Measurements from ENCODE around the gene SSX3. TPM values are rescaled to one million over a fixed set of nuclear protein-coding genes. Genes with fewer than 3 reads are reported as not detected.
A peak's percentile ranks its signal among the peaks of the same experiment; 100 is the strongest.

The SSX3 gene
- total and polyA plus RNA-seq, 2 of the 4 experiments (the other 2 are of a cell fraction): not detected

DNA sequence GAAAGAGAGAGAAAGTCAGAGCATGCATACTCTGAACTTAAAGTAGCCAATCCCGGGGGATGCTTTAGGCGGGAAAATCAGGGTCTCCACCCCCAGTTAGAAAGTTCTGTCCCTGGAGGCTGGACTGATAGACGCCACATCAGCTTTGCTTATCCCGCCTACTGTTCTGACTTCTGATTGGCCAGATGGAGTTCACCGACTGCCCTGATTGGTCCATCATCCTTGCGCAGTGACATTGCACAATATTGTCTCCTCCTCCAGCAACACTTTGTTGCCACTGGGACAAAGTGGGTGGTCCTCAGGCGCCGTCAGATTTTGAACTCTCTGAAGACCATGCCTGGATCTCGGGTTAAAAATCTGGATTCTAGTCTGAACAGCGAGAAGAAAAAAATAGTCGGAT, 50.3 kb downstream of the SSX3 start:
- Histone ChIP-seq H4K20me1 (ENCODE audit: insufficient read depth, low read length) (no peaks in the 10 kb centered on the region), H3K4me2 (ENCODE audit: low read depth, low read length) (no peak overlapping the region), H3K79me1 (ENCODE audit: low read depth in 1 of 2, low read length in 2 of 2) (no peaks in the 10 kb centered on the region), H2AK9ac (replicated peaks; ENCODE audit: low read depth, low read length, poor library complexity) (no peak overlapping the region), H3K36me3 (ENCODE audit: control insufficient read depth, insufficient read depth, low read length) (no peaks in the 10 kb centered on the region), H3K56ac (ENCODE audit: extremely low read depth, insufficient read depth, low read length) (no peak overlapping the region), H3K9me3 (ENCODE audit: control insufficient read depth, insufficient read depth, low read length) (no peaks in the 10 kb centered on the region), H3K4me1 (ENCODE audit: control insufficient read depth, insufficient read depth, low read length) (no peaks in the 10 kb centered on the region), H3K27ac (ENCODE audit: insufficient read depth, low read length) (no peak overlapping the region), H2BK120ac (ENCODE audit: low read depth, low read length) (no peak overlapping the region), H3K14ac (replicated peaks; ENCODE audit: low read depth, low read length) (no peak overlapping the region), H4K8ac (ENCODE audit: low read depth in 2 of 2, low read length in 2 of 2) (no peak overlapping the region), H3K27me3 (ENCODE audit: control insufficient read depth, insufficient read depth, low read length) (no peaks in the 10 kb centered on the region), H2BK20ac (ENCODE audit: low read depth, low read length) (no peak overlapping the region), H3K9me1 (ENCODE audit: insufficient read depth, low read length) (no peaks in the 10 kb centered on the region), H3K9ac (ENCODE audit: low read depth, low read length) (no peak overlapping the region), H2AFZ (replicated peaks; ENCODE audit: low read length, poor library complexity) (no peak overlapping the region), H3K4me3 (ENCODE audit: insufficient read depth, low read depth, low read length) (no peak overlapping the region), H3K23ac (ENCODE audit: low read depth, low read length) (no peak overlapping the region), H3K4ac (ENCODE audit: low read depth, low read length) (no peak overlapping the region), H3K18ac (ENCODE audit: low read depth, low read length) (no peak overlapping the region), H2AK5ac (ENCODE audit: low read depth, low read length) (no peak overlapping the region), H2BK15ac (ENCODE audit: low read depth, low read length) (no peak overlapping the region), H4K5ac (ENCODE audit: low read depth, low read length) (no peak overlapping the region), H2BK5ac (ENCODE audit: low read depth, low read length, poor library complexity, severe bottlenecking) (no peak overlapping the region), H4K91ac (ENCODE audit: insufficient read depth, low read depth, low read length) (no peak overlapping the region)
- intact Hi-C loops (cut with micrococcal nuclease) (no loop called here), in situ Hi-C loops (cut with MboI; ENCODE audit: low sequenced_read_pairs) (no loop called here), dilution Hi-C loops (cut with HindIII; ENCODE audit: low sequenced_read_pairs, unreplicated experiment) (no loop called here)
- ChIA-PET CTCF (no interaction called here), POLR2A (ENCODE audit: unreplicated experiment) (no interaction called here)
- BruUV-seq (replicated peaks): no TSS peak
- peak; percentile 33; the same call in 1 of the 2 replicates for TF ChIP-seq CEBPB (IDR thresholded peaks at IDR 0.05; ENCODE audit: low read depth, low read length)
- no peak for TF ChIP-seq FOS (IDR thresholded peaks at IDR 0.05; ENCODE audit: low read depth, low read length)
- no peak for ATAC-seq (ENCODE audit: low read depth)
- WGBS, 2 experiments (ENCODE audit: extremely low coverage in 2 of 2, insufficient read length in 1 of 2): 82% methylated on average over 2 of the region's 11 CpGs; no CpG with 5 or more reads in 1 of the 2 experiments
- no peak for DNase-seq

Small RNA genes lying within 50 kb of the gene (microRNA-seq; reads per million reads assigned to microRNA genes)
- gene AL606490.7 (ENCODE audit: insufficient read depth, insufficient read length): not detected
- gene AL606490.9 (ENCODE audit: insufficient read depth, insufficient read length): not detected

Small RNA genes lying within 50 kb of the gene (small RNA-seq; reads per million reads assigned to genes)
- gene AL606490.7: 0 reads per million in 5 experiments
- 0 reads per million in 5 experiments for gene AL606490.9

Other genes starting within 250 kb of the SSX3 start
- not detected in 2 replicates for gene SPACA5B, start 226.1 kb downstream of the SSX3 start, total RNA-seq (2012; rRNA removed)
- gene SPACA5B, start 226.1 kb downstream of the SSX3 start, polyA plus RNA-seq (2012; rRNA removed): not detected in 2 replicates
- not detected in 2 replicates for gene SSX5, start 159.9 kb downstream of the SSX3 start, total RNA-seq (2012; rRNA removed)
- not detected in 2 replicates for gene SSX5, start 159.9 kb downstream of the SSX3 start, polyA plus RNA-seq (2012; rRNA removed)
- not detected in 2 replicates for gene SSX1, start 101.3 kb downstream of the SSX3 start, total RNA-seq (2012; rRNA removed)
- not detected in 2 replicates for gene SSX1, start 101.3 kb downstream of the SSX3 start, polyA plus RNA-seq (2012; rRNA removed)
- gene SSX4, start 26.8 kb upstream of the SSX3 start, total RNA-seq (2012; rRNA removed): not detected in 2 replicates
- not detected in 2 replicates for gene SSX4, start 26.8 kb upstream of the SSX3 start, polyA plus RNA-seq (2012; rRNA removed)
- not detected in 2 replicates for gene SSX4B, start 55.3 kb upstream of the SSX3 start, total RNA-seq (2012; rRNA removed)
- not detected in 2 replicates for gene SSX4B, start 55.3 kb upstream of the SSX3 start, polyA plus RNA-seq (2012; rRNA removed)
- gene SLC38A5, start 113.6 kb upstream of the SSX3 start, total RNA-seq (2012; rRNA removed): 12.2 and 12.8 TPM in 2 replicates
- 20.0 and 20.4 TPM in 2 replicates for gene SLC38A5, start 113.6 kb upstream of the SSX3 start, polyA plus RNA-seq (2012; rRNA removed)
- gene FTSJ1, start 119.5 kb upstream of the SSX3 start, total RNA-seq (2012; rRNA removed): 54.2 and 59.9 TPM in 2 replicates
- gene FTSJ1, start 119.5 kb upstream of the SSX3 start, polyA plus RNA-seq (2012; rRNA removed): 50.8 and 60.0 TPM in 2 replicates
- gene PORCN, start 152.3 kb upstream of the SSX3 start, total RNA-seq (2012; rRNA removed): 3.3 and 4.1 TPM in 2 replicates
- 10.1 and 11.6 TPM in 2 replicates for gene PORCN, start 152.3 kb upstream of the SSX3 start, polyA plus RNA-seq (2012; rRNA removed)
- 66.7 and 78.9 TPM in 2 replicates for gene EBP, start 165.1 kb upstream of the SSX3 start, total RNA-seq (2012; rRNA removed)
- 39.4 and 43.2 TPM in 2 replicates for gene EBP, start 165.1 kb upstream of the SSX3 start, polyA plus RNA-seq (2012; rRNA removed)
- gene TBC1D25, start 183.0 kb upstream of the SSX3 start, total RNA-seq (2012; rRNA removed): 8.3 and 11.3 TPM in 2 replicates
- gene TBC1D25, start 183.0 kb upstream of the SSX3 start, polyA plus RNA-seq (2012; rRNA removed): 15.9 and 18.2 TPM in 2 replicates
- gene RBM3, start 217.8 kb upstream of the SSX3 start, total RNA-seq (2012; rRNA removed): 341 and 386 TPM in 2 replicates
- gene RBM3, start 217.8 kb upstream of the SSX3 start, polyA plus RNA-seq (2012; rRNA removed): 217 and 243 TPM in 2 replicates
- gene WDR13, start 240.8 kb upstream of the SSX3 start, total RNA-seq (2012; rRNA removed): 60.8 and 62.7 TPM in 2 replicates
- gene WDR13, start 240.8 kb upstream of the SSX3 start, polyA plus RNA-seq (2012; rRNA removed): 151 and 153 TPM in 2 replicates

All from IMR-90 (cell line).